Vagina (tissue), 2 donors: ENCODE measurements around the gene SERPINB1.

Experiments used
- POLR2AphosphoS5 ChIP-seq, 2 donors: sonication (generic); formaldehyde crosslinking; IDR thresholded peaks; one replicate each; pipeline ENCODE4 v1.9.0; 2017; ENCODE audit warnings: antibody characterized with exemption in 2 of 2, mild to moderate bottlenecking in 2 of 2, low read depth in 1 of 2; ENCODE audit not compliant: insufficient read depth in 1 of 2
- TF ChIP-seq, protein P1 (sequence below), 3 experiments: fragments of 450-650 bp in 2 of 3; fragments of 200-600 bp in 1 of 3; sonication (generic) in 1 of 3; IDR thresholded peaks; one replicate each; pipeline ENCODE4 v1.5.1; 2017 to 2019; ENCODE audit warnings: antibody characterized with exemption in 3 of 3, mild to moderate bottlenecking in 2 of 3, moderate library complexity in 2 of 3

DNA sequence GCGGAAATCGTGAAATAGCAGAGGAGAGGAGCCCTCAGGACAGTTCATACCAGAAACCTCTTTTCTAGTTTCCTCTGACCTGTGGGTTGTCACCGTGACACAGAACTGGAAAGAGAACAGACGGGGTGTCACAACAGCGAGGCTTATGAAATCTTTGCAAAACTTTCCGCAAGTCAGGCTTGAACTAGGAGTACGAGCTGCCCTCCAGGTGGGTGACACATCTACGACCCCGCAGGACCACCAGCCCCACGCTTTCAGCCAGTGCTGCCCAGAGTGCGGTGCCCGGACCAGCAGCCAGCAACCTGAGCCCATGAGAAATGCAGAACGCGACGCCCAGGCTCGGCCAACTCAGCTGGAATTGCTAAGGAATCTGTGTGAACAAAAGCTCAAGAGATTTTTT is 45.7 kb downstream of the SERPINB1 start:
- TF ChIP-seq, protein P1, sequence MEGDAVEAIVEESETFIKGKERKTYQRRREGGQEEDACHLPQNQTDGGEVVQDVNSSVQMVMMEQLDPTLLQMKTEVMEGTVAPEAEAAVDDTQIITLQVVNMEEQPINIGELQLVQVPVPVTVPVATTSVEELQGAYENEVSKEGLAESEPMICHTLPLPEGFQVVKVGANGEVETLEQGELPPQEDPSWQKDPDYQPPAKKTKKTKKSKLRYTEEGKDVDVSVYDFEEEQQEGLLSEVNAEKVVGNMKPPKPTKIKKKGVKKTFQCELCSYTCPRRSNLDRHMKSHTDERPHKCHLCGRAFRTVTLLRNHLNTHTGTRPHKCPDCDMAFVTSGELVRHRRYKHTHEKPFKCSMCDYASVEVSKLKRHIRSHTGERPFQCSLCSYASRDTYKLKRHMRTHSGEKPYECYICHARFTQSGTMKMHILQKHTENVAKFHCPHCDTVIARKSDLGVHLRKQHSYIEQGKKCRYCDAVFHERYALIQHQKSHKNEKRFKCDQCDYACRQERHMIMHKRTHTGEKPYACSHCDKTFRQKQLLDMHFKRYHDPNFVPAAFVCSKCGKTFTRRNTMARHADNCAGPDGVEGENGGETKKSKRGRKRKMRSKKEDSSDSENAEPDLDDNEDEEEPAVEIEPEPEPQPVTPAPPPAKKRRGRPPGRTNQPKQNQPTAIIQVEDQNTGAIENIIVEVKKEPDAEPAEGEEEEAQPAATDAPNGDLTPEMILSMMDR (IDR thresholded peaks at IDR 0.05): no peak
- TF ChIP-seq POLR2AphosphoS5 (IDR thresholded peaks at IDR 0.05; ENCODE audit: insufficient read depth in 1 of 2, low read depth in 1 of 2): no peak
